22Rv1 (cell line): ENCODE measurements around the gene ZBTB9.
A peak's percentile ranks its signal among the peaks of the same experiment; 100 is the strongest.

Source experiments
- H3K27ac ChIP-seq: fragments of 450-650 bp; 2 replicates; pipeline ENCODE4 v1.5.1; 2017
- ZFX ChIP-seq: fragments of 450-650 bp; IDR thresholded peaks from 2 replicates; pipeline ENCODE4 v1.6.1; 2017; ENCODE audit warnings: antibody characterized with exemption, borderline replicate concordance
- TF ChIP-seq, protein P1 (sequence below): fragments of 450-650 bp; IDR thresholded peaks from 2 replicates; pipeline ENCODE4 v1.5.1; 2017; ENCODE audit warnings: mild to moderate bottlenecking

Gene ZBTB9

DNA sequence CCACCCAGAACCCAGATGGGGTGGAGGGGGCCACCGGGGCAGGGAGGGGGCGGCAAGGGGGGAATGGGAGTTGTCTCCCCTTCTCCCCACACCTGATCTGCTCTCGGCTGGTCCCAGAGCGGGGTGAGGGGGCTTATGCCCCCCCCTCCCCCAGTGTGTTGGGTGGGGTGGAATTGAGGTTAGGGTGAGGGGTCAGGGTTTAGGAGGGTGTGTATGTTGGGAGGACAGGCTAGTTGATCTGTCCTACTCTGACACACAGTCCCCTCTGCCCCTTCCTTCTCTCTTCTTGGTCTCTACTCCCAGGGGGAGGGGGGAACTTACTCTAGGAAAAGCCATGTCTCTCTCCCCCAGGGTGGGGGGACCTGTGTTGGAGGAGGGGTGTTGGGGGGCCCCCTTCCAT lies 1.9 kb upstream of the ZBTB9 start:
- TF ChIP-seq, protein P1, sequence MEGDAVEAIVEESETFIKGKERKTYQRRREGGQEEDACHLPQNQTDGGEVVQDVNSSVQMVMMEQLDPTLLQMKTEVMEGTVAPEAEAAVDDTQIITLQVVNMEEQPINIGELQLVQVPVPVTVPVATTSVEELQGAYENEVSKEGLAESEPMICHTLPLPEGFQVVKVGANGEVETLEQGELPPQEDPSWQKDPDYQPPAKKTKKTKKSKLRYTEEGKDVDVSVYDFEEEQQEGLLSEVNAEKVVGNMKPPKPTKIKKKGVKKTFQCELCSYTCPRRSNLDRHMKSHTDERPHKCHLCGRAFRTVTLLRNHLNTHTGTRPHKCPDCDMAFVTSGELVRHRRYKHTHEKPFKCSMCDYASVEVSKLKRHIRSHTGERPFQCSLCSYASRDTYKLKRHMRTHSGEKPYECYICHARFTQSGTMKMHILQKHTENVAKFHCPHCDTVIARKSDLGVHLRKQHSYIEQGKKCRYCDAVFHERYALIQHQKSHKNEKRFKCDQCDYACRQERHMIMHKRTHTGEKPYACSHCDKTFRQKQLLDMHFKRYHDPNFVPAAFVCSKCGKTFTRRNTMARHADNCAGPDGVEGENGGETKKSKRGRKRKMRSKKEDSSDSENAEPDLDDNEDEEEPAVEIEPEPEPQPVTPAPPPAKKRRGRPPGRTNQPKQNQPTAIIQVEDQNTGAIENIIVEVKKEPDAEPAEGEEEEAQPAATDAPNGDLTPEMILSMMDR = no peak
- TF ChIP-seq ZFX = no peak

DNA sequence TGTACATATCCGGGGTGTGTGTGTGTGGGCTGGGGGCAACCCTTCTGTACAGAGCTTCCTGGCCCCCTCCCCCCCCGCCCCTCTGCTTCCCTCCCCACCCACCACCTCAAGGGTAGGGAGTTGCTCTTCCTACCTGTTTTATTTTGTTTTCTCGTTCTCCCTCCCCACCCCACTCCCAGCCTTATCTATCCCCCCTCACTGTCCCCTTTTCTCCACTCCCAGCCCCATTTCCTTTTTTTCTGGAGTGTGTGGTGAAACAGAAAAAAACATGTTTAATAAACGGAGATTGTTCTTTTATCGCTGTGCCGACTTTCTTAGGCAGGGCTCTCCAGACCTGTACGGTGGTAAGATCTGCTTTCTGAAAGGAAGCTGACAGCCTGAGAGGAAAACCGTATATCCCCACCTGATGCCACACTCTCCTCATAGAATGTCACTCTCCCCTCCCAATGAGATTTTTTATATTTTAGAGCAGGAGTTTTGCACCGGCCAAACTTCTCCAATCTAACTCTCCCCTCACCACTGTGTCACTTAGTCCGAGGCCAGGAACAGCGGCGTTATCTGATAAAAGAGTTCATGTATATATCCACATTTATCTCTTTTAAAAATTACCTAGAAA lies 875 bp upstream of the ZBTB9 start:
- TF ChIP-seq, protein P1 = no peak
- no peak for TF ChIP-seq ZFX
- H3K27ac ChIP-seq = peak overlapping the region; percentile 73

More for the DNA sequence above, 1.9 kb upstream of the ZBTB9 start:
- H3K27ac ChIP-seq = no peak overlapping the region

DNA sequence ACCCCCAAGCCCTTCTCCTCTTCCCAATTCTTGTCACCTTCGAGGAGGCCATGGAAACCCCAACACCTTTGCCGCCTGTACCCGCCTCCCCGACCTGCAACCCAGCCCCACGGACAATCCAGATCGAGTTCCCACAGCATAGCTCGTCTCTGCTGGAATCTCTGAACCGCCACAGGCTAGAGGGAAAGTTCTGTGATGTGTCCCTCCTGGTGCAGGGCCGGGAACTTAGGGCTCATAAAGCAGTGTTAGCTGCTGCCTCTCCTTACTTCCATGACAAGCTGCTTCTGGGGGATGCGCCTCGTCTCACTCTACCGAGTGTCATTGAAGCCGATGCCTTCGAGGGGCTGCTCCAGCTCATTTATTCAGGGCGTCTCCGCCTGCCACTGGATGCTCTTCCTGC lies 675 bp downstream of the ZBTB9 start:
- TF ChIP-seq ZFX = no peak
- TF ChIP-seq, protein P1 = no peak
- H3K27ac ChIP-seq = peak overlapping the region; percentile 73

DNA sequence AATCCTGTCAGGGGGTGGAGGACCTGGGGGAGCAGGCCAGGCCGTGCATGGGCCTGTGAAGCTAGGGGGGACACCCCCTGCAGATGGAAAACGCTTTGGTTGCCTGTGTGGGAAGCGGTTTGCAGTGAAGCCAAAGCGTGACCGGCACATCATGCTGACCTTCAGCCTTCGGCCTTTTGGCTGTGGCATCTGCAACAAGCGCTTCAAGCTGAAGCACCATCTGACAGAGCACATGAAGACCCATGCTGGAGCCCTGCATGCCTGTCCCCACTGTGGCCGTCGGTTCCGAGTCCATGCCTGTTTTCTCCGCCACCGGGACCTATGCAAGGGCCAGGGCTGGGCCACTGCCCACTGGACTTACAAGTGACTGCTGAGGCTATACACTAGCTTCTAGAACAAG lies 1.8 kb downstream of the ZBTB9 start:
- H3K27ac ChIP-seq = no peak overlapping the region

DNA sequence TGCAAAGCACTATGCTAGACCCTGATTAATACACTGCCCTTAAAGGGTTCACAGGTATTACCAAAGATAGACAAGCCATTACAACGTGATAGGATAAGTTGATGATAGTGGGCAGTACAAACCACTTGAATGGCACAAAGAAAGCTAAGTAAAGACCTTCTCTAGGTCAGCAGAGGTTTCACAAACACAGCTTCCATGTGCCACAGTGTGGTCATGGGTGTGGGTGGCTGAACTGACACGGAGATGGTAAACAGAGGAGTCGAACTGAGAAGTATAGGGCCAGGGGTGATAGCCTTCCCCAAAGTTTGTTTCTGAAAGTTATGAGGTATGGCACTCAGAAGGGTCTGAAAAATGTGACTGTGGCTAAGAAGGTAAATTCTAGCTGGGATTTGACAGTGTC lies 4.3 kb downstream of the ZBTB9 start:
- TF ChIP-seq, protein P1 = no peak
- TF ChIP-seq ZFX = no peak
- H3K27ac ChIP-seq = no peak overlapping the region

More for the DNA sequence above, 1.8 kb downstream of the ZBTB9 start:
- no peak for TF ChIP-seq ZFX
- TF ChIP-seq, protein P1 = no peak

DNA sequence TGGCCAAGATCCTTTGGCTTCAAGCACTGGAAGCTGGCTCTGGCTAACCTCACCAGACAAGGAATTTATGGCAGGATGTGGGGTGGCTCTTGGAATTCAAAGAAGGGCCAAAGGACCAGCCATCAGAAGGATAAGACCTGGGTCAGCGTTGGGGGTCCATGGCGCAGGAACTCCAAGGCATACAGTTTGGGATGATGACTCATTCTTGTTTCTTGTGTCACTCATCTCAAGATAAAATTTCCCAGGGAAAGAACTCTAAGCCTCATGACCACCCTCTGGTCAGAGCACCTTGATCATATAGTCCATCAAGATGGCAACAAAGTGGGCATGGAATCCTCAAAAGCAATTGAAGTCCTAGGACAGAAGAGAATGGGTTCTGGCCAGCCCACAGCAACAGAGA lies 4.8 kb downstream of the ZBTB9 start:
- no peak overlapping the region for H3K27ac ChIP-seq

DNA sequence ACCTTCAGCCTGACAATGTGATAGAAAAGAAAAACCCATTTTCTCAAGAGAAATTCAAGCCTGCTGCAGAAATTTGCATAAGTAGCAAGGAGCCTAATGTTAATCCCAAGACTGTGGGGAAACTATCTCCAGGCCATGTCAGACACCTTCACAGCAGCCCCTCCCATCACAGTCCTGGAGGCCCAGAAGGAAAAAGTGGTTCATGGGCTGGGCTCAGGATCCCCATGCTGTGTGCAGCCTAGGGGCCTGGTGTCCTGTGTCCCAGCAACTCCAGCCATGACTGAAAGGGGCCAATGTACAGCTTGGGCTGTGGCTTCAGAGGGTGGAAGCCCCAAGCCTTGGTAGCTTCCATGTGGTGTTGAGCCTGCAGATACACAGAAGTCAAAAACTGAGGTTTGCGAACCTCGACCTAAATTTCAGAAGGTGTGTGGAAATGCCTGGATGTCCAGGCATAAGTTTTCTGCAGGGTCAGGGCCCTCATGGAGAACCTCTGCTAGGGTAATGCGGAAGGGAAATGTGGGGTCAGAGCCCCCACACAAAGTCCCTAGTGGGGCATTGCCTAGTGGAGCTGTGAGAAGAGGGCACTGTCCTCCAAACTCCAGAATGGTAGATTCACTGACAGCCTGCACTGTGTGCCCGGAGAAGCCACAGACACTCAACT lies 11.8 kb downstream of the ZBTB9 start:
- TF ChIP-seq, protein P1 = no peak
- TF ChIP-seq ZFX = no peak
- H3K27ac ChIP-seq = no peak overlapping the region

More for the DNA sequence above, 4.8 kb downstream of the ZBTB9 start:
- TF ChIP-seq, protein P1 = no peak
- no peak for TF ChIP-seq ZFX
